HG03039 (cell line): Measurements from ENCODE around the gene ABHD16A.
"Not testable (repeated sequence)": the region's sequence is repeated elsewhere in the genome, so short reads cannot be mapped to it uniquely, and the experiment has no call there.

Experiments
- ATAC-seq: cut with Tn5 transposase; IDR thresholded peaks from one replicate; pipeline ENCODE4 v1.9.1; 2021; ENCODE audit warnings: mild to moderate bottlenecking, moderate library complexity; ENCODE audit not compliant: unreplicated experiment

Gene ABHD16A

GRCh38 chr6:31715022-31715958 is 12.2 kb upstream of the ABHD16A start, which contains the start of gene LY6G6D:
Gene LY6G6D (plus strand): TSS chr6:31715348. CDS start chr6:31715356, 8 bp downstream.
- ATAC-seq: no peak

GRCh38 chr6:31713991-31714684 is 11.0 kb upstream of the ABHD16A start:
- no peak for ATAC-seq

- no peak for ATAC-seq
These were observed 10.3 kb upstream of the ABHD16A start for GRCh38 chr6:31713465-31713864.

GRCh38 chr6:31712296-31712695 is 9.2 kb upstream of the ABHD16A start:
- no peak for ATAC-seq

- no peak for ATAC-seq
These were observed 8.1 kb upstream of the ABHD16A start for GRCh38 chr6:31711233-31711632.

GRCh38 chr6:31710523-31711219 is 7.5 kb upstream of the ABHD16A start:
- no peak for ATAC-seq

GRCh38 chr6:31709157-31709556 is 6.0 kb upstream of the ABHD16A start:
- ATAC-seq: not testable (repeated sequence)

- no peak for ATAC-seq
These were observed 5.1 kb upstream of the ABHD16A start for GRCh38 chr6:31708224-31708623.

- ATAC-seq: no peak
These were observed 4.6 kb upstream of the ABHD16A start for GRCh38 chr6:31707701-31708100.

GRCh38 chr6:31706599-31706998 is 3.5 kb upstream of the ABHD16A start, which contains the start of gene LY6G6F:
Gene LY6G6F (plus strand): TSS chr6:31706866. CDS start chr6:31706907, 41 bp downstream.
- no peak for ATAC-seq

- ATAC-seq: no peak
These were observed 2.8 kb upstream of the ABHD16A start for GRCh38 chr6:31705931-31706330.

GRCh38 chr6:31702405-31702818 is 712 bp downstream of the ABHD16A start:
- no peak for ATAC-seq

- no peak for ATAC-seq
These were observed 1.3 kb downstream of the ABHD16A start for GRCh38 chr6:31701666-31702404.

- no peak for ATAC-seq
These were observed 2.3 kb downstream of the ABHD16A start for GRCh38 chr6:31700740-31701401.

- no peak for ATAC-seq
These were observed 5.6 kb downstream of the ABHD16A start for GRCh38 chr6:31697555-31697954.

GRCh38 chr6:31693535-31693934 is 9.6 kb downstream of the ABHD16A start:
- ATAC-seq: no peak

- ATAC-seq: no peak
These were observed 10.2 kb downstream of the ABHD16A start for GRCh38 chr6:31692886-31693285.

GRCh38 chr6:31692353-31692752 is 10.8 kb downstream of the ABHD16A start:
- ATAC-seq: no peak

- no peak for ATAC-seq
These were observed 11.5 kb downstream of the ABHD16A start for GRCh38 chr6:31691564-31692108.

GRCh38 chr6:31691078-31691463 is 12.1 kb downstream of the ABHD16A start:
- ATAC-seq: no peak
